AG04450 (cell line): Measurements from ENCODE around the gene CD44. TPM values are rescaled to one million over a fixed set of nuclear protein-coding genes. Genes with fewer than 3 reads are reported as not detected.

ENCODE experiments used
- CTCF ChIA-PET: fragments of 300-600, 350-600 bp; formaldehyde crosslinking; extraction: SDS; loops from one replicate; lab custom pipeline; 2022; ENCODE audit warnings: antibody characterized with exemption, inconsistent platforms; lab: Charles Lee
- POLR2A ChIA-PET: fragments of 350-600 bp; formaldehyde crosslinking; extraction: SDS; loops from one replicate; lab custom pipeline; 2021; ENCODE audit warnings: antibody characterized with exemption, inconsistent platforms; lab: Yijun Ruan, JAX
- DNase-seq: peaks from one replicate; pipeline ENCODE4 v3.0.0-alpha.2; 2011; ENCODE audit warnings: low read depth, low spot score
- H3K27ac ChIP-seq: one replicate; pipeline ENCODE4 v1.5.1; 2012; ENCODE audit warnings: low read depth, low read length, control low read depth
- H3K27me3 ChIP-seq: one replicate; pipeline ENCODE4 v1.6.0; 2012; ENCODE audit warnings: low read length; ENCODE audit not compliant: control insufficient read depth, insufficient read depth
- H3K4me3 ChIP-seq: 2 replicates; pipeline ENCODE4 v1.5.1; 2011; ENCODE audit warnings: mild to moderate bottlenecking, low read depth, low read length, control low read depth
- H3K9me3 ChIP-seq: 2 replicates; pipeline ENCODE4 v1.5.1; 2012; ENCODE audit warnings: low read length; ENCODE audit not compliant: control insufficient read depth, insufficient read depth
- polyA plus RNA-seq: library from polyadenylated mRNA; depleted of rRNA; stranded (reverse); fragments of >200 nt; gene quantifications from 2 replicates; pipeline ENCODE4 v1.2.3, GENCODE V29; 2011
- TF ChIP-seq, protein P1 (sequence below): IDR thresholded peaks from 2 replicates; pipeline ENCODE4 v1.5.1; 2011; ENCODE audit warnings: low read depth, low read length, control low read depth, inconsistent platforms

CD44 gene
- polyA plus RNA-seq, 1 experiment = 1,817 TPM

DNA sequence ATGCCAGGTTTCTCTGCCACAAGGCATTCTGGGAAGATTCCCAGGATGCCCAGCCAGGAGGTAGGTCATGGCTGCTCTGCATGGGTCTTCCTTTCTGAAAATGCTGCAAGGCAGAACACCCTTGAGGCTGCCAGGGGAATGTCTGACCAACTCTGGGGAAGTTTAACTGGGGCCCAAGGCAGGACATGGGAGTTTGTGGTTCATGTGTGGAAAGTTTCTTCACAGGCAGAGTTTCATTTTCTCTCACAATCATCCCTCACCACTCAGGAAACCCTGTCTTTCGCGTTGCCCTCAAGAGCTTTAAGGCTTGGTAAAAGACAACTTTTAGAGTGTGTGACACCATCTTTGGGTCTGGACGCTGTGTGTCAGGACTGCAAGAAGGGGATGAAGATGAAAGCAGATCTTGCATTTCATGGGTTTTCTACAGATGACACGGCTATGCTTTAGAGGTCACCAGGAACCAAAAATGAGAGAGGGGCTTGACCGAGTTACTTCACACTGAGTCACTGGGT lies 133.5 kb downstream of the CD44 start:
- Histone ChIP-seq H3K27me3 (no peaks in the 10 kb centered on the region), H3K9me3 (no peaks in the 10 kb centered on the region), H3K27ac (no peak overlapping the region), H3K4me3 (no peak overlapping the region)
- TF ChIP-seq, protein P1, sequence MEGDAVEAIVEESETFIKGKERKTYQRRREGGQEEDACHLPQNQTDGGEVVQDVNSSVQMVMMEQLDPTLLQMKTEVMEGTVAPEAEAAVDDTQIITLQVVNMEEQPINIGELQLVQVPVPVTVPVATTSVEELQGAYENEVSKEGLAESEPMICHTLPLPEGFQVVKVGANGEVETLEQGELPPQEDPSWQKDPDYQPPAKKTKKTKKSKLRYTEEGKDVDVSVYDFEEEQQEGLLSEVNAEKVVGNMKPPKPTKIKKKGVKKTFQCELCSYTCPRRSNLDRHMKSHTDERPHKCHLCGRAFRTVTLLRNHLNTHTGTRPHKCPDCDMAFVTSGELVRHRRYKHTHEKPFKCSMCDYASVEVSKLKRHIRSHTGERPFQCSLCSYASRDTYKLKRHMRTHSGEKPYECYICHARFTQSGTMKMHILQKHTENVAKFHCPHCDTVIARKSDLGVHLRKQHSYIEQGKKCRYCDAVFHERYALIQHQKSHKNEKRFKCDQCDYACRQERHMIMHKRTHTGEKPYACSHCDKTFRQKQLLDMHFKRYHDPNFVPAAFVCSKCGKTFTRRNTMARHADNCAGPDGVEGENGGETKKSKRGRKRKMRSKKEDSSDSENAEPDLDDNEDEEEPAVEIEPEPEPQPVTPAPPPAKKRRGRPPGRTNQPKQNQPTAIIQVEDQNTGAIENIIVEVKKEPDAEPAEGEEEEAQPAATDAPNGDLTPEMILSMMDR = no peak
- DNase-seq = no peak
- ChIA-PET CTCF (no interaction called here), POLR2A (no interaction called here)

DNA sequence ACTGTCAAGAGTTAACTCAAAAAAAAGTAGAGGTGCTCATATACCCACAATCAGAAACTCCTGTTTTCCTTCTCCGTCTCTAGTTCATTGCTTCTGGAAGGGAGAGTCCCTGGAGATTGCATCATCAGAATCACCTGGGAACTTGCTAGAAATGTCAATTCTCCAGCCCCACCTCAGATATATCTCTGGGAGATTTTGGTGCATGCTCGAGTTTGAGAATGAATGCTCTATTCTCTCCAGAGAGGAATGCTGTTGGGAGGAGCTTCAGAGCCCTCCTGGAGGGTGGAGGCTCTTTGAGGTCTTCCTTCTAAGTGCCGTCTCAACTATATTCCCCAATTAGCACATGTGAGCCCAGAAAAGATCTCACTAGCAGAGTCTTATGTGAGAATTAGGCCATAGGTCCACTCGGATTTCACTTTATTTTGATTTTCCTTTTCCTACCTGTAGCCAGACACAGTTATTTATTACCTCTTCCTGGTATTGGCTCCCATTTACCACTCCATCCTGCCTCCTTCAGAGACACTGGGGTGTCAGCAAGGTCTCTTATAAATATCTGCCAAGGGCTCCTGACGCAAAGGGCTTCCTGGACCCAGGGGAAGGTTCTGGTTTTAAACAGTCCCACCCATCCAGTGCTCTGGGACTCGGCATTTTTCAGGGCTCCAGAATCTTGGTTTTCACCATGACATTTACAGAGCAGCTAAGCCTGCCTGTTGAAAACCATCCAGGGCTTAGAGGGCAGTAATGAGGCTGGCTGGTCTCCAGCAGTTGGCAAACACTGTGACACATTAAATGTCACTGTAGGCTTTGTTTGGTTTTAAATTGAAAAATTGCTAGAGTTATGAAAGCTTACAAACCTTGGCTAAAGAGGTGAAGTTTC lies 136.2 kb downstream of the CD44 start:
- Histone ChIP-seq H3K27me3 (no peaks in the 10 kb centered on the region), H3K4me3 (no peak overlapping the region), H3K27ac (no peak overlapping the region), H3K9me3 (no peaks in the 10 kb centered on the region)
- no peak for DNase-seq
- ChIA-PET CTCF (interaction anchor here (0.6 to 0.7 kb wide), 2 partner anchors 15 to 59 kb away, joined by 3 read pairs; no protein-coding TSS in a partner anchor), POLR2A (no interaction called here)
- TF ChIP-seq, protein P1 = no peak

DNA sequence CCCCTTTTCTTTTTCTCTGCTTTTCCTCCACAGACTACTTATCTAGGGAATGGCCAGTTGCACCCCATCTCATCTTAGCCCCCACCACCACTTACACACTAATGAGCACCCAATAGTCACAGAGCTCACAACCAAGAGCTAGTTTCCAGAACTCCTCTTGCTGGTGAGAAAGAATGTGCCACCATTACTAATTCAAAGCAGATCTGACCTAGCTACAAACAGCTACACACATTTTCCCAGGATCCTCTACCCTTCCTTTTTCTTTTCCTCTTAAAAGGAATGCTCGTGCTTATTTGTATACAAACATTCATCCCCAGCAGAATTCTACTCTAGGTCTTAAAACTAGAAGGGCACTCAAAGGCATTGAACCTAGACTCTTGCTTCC lies 136.8 kb downstream of the CD44 start:
- Histone ChIP-seq H3K27ac (no peak overlapping the region), H3K9me3 (no peaks in the 10 kb centered on the region; the same call in 1 of the 2 replicates), H3K4me3 (no peak overlapping the region), H3K27me3 (no peaks in the 10 kb centered on the region)
- TF ChIP-seq, protein P1 = no peak
- POLR2A ChIA-PET = no interaction called here
- CTCF ChIA-PET = interaction anchor here (0.6 to 0.7 kb wide), 2 partner anchors 14 to 59 kb away, joined by 3 read pairs; no protein-coding TSS in a partner anchor
- DNase-seq = no peak

DNA sequence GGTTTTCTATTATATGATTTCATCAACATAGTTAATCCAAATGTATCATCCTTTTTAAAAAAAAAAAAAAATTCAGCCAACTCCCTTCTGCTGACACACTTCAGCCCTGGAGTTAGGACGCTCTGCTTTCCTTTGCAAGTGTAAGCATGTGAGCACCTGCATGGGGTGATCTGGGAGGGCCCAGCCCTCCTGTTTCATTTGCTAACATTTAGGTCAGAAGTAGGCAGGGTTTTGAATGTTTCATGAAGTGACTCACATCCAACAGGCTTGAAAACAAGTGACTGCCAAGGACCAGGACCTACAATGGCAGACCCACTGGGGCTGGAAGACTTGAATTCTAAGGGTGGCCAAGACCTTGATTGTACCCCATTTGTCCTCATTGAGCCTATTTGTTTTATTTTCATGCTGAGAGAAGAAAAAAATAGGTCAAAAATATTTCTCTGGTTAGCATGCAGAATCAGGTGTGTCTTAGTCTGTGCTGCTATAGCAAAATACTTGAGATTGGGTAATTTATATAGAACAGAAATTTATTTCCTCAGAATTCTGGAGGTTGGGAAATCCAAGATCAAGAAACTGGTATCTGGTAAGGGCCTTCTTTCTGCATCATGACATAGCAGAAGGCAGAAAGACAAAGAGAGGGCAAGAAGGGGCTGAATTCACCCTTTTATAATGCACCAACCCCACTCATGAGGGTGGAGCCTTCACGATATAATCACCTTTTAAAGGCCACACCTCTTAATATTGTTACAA lies 137.6 kb downstream of the CD44 start:
- Histone ChIP-seq H3K27ac (no peak overlapping the region), H3K4me3 (no peak overlapping the region), H3K27me3 (no peaks in the 10 kb centered on the region), H3K9me3 (no peaks in the 10 kb centered on the region; the same call in 1 of the 2 replicates)
- ChIA-PET POLR2A (no interaction called here), CTCF (interaction anchor here (0.7 kb wide), 1 partner anchor 13 kb away, joined by 3 read pairs; no protein-coding TSS in a partner anchor)
- no peak for DNase-seq
- TF ChIP-seq, protein P1 = no peak
